HG03442 (cell line): ENCODE measurements around the gene SCAPER.
"Not testable (repeated sequence)": the region's sequence is repeated elsewhere in the genome, so short reads cannot be mapped to it uniquely, and the experiment has no call there.

Experiments used
- ATAC-seq: cut with Tn5 transposase; IDR thresholded peaks from one replicate; pipeline ENCODE4 v1.9.1; 2021; ENCODE audit warnings: mild to moderate bottlenecking, moderate library complexity; ENCODE audit not compliant: unreplicated experiment

SCAPER gene

DNA sequence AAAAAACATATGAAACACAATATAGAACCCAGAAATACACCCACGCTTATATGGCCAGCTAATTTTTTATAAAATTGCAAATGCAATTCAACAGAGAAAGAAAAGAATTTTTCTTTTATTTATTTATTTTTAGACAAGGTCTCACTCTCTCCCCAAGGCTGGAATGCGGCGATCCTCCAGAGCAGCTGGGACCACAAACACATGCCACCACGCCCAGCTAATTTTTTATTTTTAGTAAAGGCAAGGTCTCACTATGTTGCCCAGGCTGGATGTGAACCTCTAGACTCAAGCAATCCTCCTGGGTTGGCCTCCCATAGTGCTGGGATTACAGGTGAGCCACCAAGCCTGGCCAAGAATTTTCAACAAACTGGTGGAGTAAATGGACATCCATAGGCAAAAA, 117.9 kb downstream of the SCAPER start:
- ATAC-seq = no peak

DNA sequence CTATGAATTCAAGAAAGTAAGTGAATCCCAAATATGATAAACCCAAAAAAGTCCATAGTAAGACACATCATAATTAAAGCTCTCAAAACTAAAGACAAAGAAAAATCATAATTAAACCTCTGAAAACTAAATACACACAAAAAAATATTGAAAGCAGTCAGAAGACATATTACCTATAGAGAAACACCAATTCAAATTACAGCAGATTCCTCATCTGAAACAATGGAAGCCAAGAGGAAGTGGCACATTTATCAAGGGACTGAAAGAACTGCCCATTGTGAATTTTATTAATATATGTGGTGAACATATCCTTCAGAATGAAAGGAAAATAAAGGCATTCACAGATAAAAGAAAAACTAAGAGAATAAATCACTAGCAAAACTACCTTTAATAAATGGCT, 128.2 kb downstream of the SCAPER start:
- ATAC-seq = no peak

DNA sequence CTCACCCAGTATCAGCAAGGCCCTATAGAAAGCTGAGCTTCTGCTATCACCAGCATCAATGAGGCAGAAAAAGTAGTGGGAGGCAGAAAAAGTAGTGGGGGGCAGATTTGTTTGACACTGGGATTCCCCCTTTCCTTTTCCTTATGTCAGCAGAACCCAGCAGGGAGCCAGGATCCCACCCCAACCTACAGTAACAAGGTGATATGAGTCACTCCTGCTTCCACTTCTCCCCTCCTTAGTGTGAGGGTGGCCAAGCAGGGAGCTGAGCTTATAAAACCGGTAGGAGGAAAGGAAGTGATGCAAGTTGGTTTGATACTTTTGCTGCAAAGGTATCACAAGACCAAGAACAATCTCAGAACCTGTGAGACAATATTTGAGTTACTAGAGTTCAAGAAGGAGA, 128.7 kb downstream of the SCAPER start:
- ATAC-seq = no peak

DNA sequence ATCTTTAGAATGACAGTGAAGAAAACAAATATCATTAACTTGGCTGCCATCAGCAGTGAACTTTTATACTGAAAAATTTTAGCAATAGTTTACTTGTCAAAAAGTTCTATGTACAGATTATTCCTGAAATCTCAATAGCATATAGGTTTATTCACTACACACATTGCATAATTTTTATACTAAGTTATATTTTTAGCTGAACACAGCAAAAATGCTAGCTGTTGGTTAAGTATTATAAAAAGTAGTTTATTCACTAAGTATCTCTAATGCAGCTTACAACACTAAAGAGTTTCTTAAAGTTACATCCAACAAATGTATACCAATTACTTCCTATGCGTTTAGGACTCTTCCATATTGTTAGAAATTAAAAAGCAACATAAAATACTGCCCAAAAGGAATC, 131.9 kb downstream of the SCAPER start:
- ATAC-seq = no peak

DNA sequence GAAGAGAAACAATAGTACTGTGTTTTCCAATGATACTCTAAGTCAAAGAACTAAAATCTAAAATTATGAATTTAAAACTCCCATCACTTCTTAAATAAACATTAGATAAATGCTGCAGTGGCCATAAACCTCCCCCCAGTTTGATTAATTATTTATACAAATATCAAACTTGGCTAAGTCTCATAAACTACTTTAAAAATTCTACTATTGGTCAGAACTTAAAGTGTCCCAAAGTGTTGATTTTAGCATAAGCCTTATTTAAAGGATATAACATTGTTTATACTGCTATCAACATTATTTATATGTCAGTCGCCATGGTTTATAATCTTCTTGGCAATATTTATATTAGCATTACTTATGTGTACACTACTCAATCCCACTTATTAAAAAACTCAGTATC, 132.4 kb downstream of the SCAPER start:
- no peak for ATAC-seq

DNA sequence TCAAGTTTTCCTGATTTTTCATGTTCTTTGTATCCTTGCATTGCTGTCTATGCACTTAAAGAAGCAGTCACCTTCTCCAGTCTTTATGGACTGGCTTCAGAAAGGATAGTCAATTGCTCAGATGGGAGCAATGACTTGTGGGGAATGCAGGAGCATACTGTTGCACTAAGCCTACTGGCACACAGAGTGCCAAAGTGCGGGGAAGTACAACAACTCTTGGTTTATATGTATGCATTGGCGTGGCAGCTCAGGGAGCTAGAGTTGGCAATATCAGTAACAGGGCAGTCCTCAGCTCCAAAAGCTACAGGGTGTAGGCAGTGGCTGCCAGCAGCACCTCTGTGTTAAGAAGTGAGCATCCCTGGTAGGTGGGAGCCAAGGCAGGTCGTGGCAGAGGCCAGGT, 141.1 kb downstream of the SCAPER start:
- no peak for ATAC-seq

DNA sequence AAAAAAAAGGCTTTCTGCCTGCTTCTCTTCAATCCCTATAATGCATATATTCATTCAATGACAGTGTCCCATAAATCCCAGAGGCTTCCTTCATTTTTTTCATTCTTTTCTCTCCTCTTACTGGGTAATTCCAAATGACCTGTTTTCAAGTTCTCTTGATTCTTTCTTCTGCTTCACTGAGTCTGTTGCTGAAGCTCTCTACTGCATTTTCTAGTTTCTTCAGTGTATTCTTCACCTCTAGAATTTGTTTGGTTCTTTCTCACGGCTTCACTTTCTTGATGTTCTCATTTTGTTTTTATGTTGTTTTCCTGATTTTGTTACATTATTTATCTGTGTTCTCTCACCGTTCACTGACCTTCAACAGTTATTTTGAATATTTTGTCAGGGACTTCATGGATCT, 141.6 kb downstream of the SCAPER start:
- ATAC-seq = no peak

DNA sequence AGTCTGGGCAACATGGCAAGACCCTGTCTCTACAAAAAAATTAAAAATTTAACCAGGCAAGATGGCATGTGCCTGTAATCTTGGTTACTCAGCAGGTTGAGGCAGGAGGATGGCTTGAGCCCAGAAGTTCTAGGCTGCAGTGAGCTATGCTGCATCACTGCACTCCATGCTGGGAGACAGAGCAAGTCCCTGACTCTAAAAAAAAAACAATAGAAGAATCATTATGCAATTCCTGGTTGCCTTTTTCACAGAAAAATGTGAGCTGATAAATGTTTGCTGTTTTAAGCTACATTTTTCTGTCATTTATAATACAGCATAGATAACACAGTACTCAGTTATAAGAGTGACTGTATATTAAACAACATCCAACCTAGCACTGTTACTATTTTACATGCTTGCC, 148.8 kb downstream of the SCAPER start:
- ATAC-seq = no peak

DNA sequence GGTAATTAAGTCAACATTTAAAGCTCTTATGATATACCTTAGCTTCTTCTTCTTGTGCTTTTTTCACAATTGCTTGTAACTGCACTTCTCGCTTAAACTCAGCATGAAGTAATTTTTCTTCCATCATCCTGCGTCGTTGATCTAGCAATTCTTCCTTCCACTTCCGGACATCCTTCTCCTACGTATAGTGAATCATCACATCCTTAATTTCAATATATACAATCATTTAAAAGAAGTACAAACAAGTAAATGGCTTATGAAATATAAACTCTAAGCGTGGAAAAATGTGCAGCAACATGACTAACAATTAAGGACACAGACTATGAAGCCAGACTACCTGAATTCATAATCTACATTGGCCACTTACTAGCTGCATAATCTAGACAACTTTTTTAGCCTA, 151.4 kb downstream of the SCAPER start:
- ATAC-seq = no peak

DNA sequence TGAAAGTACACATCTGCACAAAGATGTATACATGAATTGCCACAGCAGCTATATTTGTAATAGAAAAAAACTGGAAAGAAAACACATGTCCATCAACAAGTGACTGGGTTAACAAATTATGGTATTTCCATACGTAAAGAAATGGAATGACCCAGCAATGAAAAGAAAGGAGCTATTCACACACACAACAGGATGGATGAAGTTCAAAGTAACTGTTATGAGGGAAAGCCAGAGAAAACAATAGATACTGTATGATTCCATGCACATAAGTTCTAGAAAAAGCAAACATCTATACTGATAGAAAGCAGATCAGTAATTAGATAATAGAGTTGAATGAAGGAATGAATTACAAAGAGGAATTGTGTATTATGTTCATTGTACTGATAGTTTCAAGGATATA, 152.0 kb downstream of the SCAPER start:
- ATAC-seq = no peak

DNA sequence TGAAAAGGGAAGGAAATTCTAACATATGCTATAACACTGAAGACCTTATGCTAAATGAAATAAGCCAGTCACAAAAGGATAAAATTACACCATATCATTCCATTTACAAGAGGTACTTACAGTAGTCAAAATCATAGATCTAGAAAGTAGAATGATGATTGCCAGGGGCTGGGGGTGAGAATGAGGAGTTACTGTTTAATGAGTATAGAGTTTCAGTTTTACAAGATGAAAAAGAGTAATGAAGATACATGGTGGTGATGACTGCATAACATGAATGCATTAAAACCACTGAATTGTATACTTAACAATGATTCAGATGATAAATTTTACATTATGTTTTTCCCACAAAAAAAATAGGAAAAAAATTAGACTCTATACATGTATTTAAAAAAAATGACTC, 152.6 kb downstream of the SCAPER start:
- ATAC-seq = no peak

DNA sequence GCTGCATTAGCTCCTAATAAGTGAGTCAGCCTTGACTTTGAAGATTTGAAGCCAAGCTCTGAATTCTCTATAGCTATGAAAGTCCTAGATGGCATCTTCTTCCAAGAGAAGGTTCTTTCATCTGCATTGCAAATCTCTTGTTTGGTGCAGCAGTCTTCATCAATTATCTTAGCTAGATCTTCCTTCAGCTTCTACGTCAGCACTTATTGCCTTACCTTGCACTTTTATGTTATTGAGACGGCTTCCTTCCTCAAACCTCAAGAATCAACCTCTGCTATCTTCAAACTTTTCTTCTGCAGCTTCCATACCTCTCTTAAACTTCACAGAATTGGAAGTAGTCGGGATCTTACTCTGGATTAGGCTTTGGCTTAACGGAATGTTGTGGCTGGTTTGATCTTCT, 167.6 kb downstream of the SCAPER start:
- no peak for ATAC-seq

DNA sequence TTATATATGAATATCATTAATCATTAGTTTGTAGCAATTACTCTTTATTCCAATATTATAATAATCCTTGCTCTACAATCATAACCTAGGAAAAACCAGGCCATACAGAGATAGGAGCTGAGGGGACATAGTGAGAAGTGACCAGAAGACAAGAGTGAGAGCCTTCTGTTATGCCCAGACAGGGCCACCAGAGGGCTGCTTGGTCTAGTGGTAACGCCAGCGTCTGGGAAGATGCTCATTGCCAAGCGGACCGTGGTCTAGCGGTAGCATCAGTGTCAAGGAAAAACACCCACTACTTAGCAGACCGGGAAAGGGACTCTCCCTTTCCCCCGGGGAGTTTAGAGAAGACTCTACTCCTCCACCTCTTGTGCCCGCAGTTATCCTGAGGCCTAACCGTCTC, 172.8 kb downstream of the SCAPER start:
- not testable (repeated sequence) for ATAC-seq

DNA sequence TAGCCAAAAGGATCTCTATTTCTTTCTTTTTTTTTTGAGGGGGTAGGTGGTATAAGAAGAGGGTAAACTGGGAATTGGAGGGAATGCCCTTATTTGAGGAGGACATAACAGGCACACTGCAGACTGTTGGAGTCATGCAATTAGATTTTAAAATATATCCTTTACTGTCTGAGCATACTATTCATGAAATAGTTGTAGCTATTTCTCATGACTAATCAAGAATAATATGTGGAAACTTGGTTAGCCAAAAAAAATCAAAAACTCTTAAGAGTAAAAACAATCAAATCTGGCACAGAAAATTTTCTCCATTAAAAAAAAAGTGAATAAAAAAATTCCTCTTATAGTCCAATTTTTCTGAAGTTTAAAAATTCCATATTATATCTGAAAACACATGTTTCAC, 174.9 kb downstream of the SCAPER start:
- ATAC-seq = no peak

DNA sequence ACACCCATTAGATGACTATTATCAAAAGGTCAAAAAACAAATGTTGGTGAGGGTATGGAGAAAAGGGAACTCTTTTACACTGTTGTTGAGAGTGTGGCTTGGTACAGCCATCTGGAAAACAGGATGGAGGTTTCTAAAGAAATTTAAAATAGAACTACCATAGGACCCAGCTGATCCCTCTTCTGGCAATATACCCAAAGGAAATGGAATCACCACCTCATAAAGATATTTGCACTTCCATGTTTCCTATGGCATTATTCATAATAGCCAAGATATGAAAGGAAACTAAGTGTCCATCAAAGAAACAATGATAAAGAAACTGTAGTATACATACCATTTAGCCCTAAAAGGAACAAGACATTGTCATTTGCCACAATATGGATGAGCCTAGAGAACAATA, 186.3 kb downstream of the SCAPER start:
- no peak for ATAC-seq

DNA sequence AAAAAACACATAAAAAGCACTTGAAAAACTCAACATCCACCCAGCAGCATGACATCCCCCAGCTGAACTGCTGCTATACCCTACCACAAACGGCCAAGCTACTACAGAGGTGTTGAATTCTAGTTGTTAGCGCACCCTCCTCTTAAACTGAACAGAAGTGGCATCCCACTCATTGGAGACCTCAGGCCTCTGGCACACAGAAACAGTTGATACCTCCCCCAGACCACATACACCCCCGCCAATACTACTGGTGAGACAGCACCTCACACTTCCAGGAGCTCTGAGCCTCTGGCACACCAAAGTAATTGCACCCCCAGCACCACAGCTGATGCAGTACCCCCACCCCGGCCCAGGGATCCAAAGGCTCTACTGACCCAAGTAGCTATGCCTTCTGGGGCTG, 190.2 kb downstream of the SCAPER start:
- no peak for ATAC-seq

DNA sequence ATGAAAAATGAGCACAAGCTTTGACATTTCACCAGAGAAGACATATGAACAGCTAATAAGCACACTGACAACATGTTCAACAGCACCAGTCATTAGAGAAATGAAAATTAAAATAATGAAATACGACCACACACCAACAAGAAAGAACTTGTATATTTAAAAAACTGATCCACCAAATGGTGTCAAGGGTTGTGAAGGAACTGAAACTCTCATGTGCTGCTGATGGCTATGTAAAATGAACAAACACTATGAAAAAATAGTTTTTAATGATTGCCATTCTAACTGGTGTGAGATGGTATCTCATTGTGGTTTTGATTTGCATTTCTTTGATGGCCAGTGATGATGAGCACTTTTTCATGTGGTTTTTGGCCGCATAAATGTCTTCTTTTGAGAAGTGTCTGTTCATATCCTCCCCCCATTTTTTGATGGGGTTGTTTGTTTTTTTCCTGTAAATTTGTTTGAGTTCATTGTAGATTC, 193.8 kb downstream of the SCAPER start:
- no peak for ATAC-seq

DNA sequence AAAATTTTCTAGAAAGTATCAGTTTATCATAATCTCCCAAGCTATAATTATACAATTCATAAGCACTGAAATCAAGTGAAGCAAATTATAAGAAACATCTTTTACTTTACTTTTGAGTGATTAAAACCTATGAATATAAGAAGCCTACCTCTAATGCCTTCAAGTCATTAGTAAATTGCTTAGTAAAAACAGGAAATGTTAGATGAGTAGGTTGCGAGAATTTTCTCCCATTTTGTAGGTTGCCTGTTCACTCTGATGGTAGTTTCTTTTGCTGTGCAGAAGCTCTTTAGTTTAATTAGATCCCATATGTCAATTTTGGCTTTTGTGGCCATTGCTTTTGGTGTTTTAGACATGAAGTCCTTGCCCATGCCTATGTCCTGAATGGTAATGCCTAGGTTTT, 201.1 kb downstream of the SCAPER start:
- not testable (repeated sequence) for ATAC-seq

DNA sequence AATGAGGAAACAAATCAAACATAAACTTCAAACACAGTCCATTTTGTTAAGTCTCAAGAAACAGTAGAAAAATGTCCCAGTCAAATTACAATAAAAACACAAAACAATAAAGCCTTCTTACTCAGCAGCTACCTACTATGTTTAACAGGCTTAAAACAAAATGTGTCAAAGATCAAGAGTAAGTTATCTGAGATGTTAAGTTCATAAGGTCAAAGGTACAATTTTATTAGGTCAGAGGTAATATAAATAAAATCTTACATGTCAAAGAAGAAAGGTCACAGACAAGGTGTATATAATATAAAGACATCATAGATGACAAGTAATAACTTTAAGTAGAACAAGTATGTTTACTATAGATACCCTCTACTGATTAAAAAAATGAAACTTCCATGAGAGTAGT, 208.3 kb downstream of the SCAPER start:
- no peak for ATAC-seq

DNA sequence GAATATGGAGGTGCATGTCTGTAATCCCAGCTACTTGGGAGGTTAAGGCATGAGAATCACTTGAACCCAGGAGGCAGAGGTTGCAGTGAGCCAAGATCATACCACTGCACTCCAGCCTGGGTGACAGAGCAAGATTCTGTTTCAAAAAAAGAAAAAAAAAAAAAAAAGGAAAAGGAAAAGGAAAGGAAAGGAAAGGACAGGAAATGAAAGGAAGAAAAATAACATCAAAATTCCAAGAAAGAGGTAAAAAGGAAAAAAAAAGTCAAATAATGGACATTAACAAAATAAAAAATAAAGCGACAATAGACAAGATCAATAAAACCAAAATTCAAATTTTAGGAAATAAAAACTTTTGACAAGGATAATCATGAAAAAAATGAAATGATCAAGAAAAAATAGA, 212.6 kb downstream of the SCAPER start:
- not testable (repeated sequence) for ATAC-seq

DNA sequence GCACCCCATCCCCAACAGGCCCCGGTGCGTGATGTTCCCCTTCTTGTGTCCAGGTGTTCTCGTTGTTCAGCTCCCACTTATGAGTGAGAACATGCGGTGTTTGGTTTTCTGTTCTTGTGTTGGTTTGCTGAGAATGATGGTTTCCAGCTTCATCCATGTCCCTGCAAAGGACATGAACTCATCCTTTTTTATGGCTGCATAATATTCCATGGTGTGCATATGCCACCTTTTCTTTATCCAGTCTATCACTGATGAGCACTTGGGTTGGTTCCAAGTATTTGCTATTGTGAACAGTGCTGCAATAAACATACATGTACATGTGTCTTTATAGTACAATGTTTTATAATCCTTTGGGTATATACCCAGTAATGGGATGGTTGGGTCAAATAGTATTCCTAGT, 217.5 kb downstream of the SCAPER start:
- ATAC-seq = not testable (repeated sequence)

DNA sequence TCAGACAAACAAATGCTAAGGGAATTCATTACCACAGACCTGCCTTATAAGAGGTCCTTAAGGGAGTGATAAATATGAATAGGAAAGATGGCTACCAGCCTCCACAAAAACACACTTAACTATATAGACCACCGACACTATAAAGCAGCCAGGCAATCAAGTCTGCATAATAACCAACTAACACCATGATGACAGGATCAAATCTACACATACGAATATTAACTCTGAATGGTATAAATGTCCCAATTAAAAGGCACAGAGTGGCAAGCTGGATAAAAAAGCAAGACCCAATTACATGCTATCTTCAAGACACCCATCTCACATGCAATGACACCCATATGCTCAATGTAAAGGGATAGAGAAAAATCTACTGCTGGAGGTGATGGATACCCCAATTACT, 221.1 kb downstream of the SCAPER start:
- no peak for ATAC-seq

DNA sequence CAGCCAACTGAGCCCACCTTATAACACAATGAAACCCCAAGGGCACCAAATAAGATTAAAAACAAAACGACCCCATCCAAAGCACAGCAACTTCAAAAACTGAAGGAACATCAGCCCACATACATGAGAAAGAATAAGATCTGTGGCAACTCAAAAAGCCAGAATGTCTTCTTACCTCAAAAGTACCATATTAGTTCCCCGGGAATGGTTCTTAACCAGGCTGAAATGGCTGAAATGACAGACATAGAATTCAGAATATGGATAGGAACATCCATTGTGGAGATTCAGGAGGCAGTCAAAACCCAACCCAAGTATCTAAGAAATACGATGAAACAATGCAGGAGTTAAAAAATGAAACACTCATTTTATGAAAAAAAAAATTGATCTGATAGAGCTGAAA, 222.3 kb downstream of the SCAPER start:
- no peak for ATAC-seq

DNA sequence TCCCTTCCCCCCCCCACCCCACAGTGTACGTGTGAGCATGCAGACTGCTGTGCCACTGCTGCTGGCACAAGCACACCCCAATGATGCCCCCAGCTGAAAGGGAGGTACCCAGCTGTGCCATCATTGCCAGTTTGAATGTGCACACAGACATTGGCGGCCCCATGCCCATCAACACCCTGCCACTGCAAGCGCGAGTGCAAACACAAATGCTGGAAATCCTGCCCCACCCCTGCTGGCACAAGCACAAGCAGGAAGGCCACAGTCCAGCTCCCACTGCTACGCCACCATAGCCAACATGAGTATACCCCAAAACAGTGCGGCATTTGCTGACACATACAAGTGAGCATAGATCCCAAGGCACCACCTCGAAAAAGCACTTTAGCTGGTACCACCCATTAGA, 222.9 kb downstream of the SCAPER start:
- ATAC-seq = no peak
